Fibroblast of skin of left biceps (primary cell): ENCODE results near the gene PANX1.

Experiments
- DNase-seq, 2 experiments: peaks; one replicate each; pipeline ENCODE4 v3.0.0-alpha.2; 2013; ENCODE audit warnings: low read depth in 2 of 2

Gene PANX1

DNA sequence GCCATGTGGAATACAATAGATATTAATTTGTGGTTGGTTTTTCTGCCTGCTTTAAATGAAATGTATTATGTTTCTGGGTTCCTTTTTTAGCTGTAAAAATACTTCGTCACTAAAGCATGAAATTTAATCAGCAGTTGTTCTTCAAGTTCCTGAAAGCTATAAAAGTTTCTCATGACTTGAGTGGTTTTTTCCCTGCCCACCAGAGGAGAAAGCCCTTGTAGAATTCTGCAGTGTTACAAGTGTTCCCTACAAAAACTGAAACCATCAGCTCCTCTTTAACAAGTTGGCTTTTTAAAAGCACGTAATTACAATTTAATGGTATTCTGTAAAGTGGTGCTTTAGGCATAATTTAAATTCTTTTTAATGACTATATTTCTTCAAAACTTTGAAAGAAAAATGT lies 56.2 kb downstream of the PANX1 start:
- DNase-seq, result no peak

DNA sequence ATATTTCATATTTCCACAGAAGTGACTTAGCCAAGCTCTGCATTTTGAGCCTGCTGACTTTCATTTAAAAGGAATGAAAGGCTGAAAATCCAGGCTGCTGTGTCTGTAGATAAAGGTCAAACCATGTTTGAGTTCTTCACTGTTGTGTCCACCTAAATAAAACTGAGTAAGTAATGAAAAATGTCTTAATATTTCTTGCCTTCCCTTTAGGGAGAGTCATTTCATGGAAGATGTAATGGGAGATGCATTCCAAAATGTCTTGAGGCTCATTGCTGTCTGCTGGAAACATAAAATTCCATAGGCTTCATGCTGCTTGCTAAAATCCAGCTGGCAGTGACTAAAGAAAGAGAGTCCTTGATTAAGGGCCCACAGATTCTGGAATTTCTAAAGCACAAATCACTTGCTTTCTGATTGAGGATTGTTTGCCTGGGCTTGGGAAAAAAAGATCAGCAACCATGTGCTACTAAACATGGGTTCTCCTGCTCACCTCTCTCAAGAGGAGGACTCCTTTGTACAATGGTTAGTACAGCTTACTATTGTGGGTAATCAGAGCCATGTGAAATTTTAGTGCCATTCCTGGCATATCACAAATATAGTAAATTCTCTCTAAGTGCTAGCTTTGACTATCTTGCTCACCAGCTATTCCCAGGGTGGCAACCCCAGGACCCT lies 56.9 kb downstream of the PANX1 start:
- peak; percentile 82 to 83 for DNase-seq

- no peak for DNase-seq
Measured at GRCh38 chr11:94186342-94187203, 57.9 kb downstream of the PANX1 start.

- peak; percentile 62 to 63 for DNase-seq
Measured at GRCh38 chr11:94193288-94193687, 64.6 kb downstream of the PANX1 start.

- no peak for DNase-seq
Measured at GRCh38 chr11:94194712-94195111, 66.1 kb downstream of the PANX1 start.

DNA sequence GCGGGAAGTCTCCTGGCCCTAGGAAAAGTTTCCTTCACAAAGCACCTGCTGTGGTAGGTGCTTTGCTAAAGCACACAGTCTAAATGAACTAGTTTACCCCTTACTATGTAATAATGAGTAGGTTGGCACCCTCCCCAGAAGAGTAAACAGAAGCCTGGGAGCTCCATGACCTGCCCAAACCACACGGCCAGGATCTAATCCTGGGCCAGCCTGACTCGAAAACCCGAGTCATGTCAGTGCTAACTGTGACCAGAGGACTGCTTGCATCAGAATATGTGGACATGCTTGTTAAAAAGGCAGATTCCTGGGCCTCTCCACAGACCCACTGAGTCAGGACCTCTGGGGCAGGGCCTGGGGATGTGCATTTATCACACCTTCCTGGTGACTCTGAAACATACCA lies 67.7 kb downstream of the PANX1 start:
- no peak for DNase-seq

DNA sequence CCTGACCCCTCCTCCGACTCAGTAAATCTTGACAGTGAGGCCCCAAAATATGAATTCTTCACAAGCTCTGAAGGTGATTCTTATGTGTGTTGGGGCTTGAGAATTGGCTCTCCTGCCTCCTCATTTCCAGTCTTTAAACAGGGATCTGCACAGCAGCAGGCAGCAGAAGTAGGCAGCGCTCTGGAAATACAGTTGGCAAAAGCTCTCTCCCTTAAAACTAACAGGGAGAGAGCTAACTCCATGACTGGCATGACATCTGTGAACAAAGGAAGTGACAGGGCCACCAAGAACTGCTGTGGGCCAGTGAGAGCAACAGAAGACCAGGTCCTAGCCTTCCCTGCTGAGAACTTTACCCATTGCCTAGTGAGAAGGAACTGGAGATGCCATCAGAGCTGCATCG lies 70.1 kb downstream of the PANX1 start:
- DNase-seq, result no peak

DNA sequence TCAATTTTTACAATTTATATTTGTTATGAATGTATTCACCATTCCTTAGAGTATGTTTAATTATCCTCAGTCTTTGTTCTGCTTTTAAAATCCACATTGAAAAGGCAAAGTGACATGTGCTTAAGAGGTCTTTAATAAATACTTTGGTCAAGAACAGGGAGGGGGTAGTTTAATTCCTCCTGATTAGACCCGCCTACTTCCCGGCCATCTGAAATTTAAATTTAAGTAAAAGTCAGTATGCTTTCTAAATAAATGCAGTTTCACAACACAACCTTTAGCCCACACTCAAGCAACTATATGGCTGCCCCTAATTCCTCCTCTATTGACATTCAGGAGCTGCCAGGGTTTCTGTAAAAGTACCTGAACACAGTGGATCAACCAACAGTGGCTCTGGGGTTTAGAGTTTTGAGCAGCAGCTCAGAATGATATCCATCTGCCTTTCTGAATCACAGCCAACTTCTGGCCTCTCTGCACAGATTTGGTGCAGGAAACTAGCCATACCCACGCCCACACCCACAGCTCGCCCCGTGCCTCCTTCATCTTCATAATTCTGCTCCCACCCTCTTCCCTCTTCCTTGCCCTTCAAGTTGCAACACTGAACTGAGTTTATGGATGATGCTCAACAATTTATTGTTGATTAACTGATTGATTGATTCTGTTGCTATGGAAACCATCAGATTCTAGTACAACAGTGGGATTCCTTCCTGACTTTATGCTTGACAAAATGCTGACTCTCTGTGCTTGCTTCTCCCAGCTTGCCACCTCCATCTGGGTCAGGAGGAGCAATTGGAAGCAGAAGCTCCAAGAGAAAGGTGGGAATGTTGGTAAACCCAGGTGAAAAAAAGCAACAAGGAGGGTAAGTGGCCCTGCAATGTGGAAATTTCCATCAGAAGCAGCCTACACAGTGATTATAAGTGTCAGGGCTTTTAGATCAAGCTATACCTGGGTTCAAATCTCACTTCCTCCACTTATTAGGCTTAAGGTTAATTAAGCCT lies 70.8 kb downstream of the PANX1 start:
- DNase-seq, result no peak

GRCh38 chr11:94201004-94201465 lies 72.4 kb downstream of the PANX1 start:
- peak in 1 of 2 experiments; percentile 37 for DNase-seq

DNA sequence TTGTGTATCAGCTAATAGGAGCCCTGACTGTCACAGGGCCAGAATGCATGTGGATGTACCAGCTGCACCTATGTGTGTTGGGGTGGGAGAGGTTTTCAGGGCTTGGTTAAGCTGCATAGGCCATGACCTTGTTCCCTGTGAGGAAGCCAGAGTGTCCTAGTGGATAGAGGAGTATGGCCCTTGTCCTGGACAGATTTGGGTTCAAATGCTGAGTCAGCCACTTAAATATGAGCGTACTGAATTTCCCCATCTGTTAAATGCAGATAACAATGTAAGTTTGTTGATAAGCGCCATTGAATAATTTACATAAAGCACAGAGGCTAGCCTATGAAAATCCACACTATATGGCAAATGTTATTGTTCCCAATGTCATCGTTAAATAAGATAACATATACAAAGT lies 74.4 kb downstream of the PANX1 start:
- no peak for DNase-seq

GRCh38 chr11:94211261-94211830 lies 82.7 kb downstream of the PANX1 start:
- DNase-seq, result no peak

DNA sequence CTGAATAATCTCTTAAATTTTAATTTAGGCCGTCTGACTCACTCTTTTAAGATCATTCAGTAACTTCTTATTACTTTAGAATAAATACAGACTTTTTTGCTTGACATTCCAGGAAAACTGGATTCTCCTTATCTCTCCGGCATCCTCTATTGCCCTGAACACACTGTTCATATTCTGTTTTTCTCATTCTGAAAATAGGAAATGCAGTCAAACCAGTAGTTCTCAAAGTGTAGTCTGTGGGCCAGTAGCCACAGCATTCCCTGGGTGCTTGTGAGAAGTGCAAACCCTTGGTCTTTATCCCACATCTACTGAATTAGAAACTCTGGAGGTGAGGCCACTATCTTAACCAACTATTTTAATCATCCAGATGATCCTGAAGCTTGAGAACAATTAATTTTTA lies 84.3 kb downstream of the PANX1 start:
- no peak for DNase-seq

DNA sequence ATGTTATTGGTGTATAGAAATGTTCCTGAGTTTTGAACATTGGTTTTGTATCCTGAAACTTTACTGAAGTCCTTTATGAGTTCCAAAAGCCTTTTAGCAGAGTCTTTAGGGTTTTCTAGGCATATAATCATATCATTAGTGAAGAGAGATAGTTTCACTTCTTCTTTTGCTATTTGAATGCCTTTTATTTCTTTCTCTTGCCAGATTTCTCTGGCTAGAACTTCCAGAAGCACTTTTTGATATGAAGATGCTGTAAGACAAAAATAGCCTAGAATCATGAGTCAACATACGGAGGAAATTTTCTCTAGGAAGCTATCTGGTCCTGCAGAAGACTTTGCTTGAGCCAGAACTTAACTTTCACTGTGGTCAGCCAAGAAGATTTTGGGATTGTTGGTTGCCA lies 89.1 kb downstream of the PANX1 start:
- DNase-seq, result no peak

DNA sequence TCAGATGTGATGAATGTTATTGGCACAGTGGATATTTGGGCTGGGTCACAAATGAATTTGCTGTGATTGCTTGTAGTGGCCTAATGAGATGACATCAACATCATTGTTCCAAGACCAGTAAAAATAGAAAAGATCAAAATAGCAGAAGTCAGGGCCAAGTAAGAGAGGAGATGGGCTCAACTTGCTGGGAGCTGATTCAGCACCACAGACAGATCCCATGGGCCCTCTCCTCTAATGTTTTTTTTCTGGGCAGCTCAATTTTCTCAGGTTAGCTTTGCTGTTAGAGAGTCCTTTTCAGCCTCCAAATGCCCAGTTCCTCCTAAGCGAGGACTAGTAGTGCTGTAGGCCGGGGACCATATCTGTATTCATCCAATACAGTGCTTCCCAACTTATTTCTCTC lies 89.7 kb downstream of the PANX1 start:
- no peak for DNase-seq

DNA sequence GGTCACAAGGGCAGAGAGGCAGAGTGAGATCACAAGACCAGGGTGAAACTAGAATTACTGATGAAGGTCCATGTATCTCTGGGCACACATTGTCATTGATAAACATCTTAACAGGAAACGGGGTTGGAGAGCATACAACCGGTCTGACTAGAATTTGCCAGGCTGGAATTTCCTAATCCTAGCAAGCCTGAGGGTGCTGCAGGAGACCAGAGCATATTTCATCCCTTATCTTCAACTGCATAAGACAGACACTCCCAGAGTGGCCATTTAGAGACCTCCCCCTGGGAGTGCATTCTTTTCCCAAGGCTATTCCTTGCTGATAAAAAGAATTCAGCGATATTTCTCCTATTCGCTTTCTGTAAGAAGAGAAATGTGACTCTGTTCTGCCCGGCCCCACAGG lies 91.1 kb downstream of the PANX1 start:
- no peak for DNase-seq

DNA sequence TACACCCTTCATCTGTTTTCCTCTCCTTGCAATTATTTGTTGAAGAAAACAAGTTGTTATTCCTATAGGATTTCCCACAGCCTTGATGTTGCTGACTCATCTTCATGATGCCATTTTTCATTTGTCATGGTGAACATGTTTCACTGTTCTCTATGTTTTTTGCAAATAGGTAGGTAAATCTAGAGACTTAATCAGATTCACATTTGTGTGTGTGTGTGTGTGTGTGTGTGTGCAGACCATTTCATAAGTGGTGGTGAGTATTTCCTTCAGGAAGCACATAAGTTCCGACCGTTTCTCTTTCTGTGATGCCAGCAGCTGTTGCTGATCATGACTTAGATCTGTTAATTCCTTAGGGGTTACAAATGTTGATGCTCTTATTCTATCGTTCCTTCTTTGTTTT lies 95.4 kb downstream of the PANX1 start:
- no peak for DNase-seq
